Amygdala (tissue), 56 donors: ENCODE measurements around the gene SLFN14.
A peak's percentile ranks its signal among the peaks of the same experiment; 100 is the strongest.

ENCODE experiments used
- DNase-seq, 56 donors: peaks; one replicate each; lab custom pipeline; 2025; lab: John Stamatoyannopoulos, UW

Gene SLFN14

GRCh38 chr17:35560703-35561102 lies at the start of gene SLFN14:
Gene SLFN14, minus strand, starts transcription at chr17:35560819. Its CDS starts 2,757 bp downstream, at chr17:35558062.
- DNase-seq, result no peak

GRCh38 chr17:35609831-35610230 lies 49.2 kb upstream of the SLFN14 start:
- DNase-seq, result no peak

GRCh38 chr17:35607239-35607847 lies 46.7 kb upstream of the SLFN14 start:
- no peak for DNase-seq

- no peak for DNase-seq
These were observed 45.1 kb upstream of the SLFN14 start for GRCh38 chr17:35605678-35606077.

- DNase-seq, result no peak
These were observed 43.1 kb upstream of the SLFN14 start for GRCh38 chr17:35603674-35604073.

- no peak for DNase-seq
These were observed 37.0 kb upstream of the SLFN14 start for GRCh38 chr17:35597604-35598003.

GRCh38 chr17:35596530-35597233 lies 36.1 kb upstream of the SLFN14 start:
- DNase-seq, result no peak

GRCh38 chr17:35596072-35596471 lies 35.5 kb upstream of the SLFN14 start:
- peak in 1 of 56 donors; percentile 7 for DNase-seq

GRCh38 chr17:35588196-35588920 lies 27.7 kb upstream of the SLFN14 start:
- DNase-seq, result no peak

GRCh38 chr17:35587074-35587961 lies 26.7 kb upstream of the SLFN14 start, which contains the start of gene AP2B1:
Gene AP2B1, plus strand, starts transcription at chr17:35587322. Its CDS starts 6,709 bp downstream, at chr17:35594031.
- peak; percentile 9 to 93 (median 77) for DNase-seq

- no peak for DNase-seq
These were observed 26.0 kb upstream of the SLFN14 start for GRCh38 chr17:35586569-35587073.

- no peak for DNase-seq
These were observed 23.4 kb upstream of the SLFN14 start for GRCh38 chr17:35584061-35584460.

- no peak for DNase-seq
These were observed 18.4 kb upstream of the SLFN14 start for GRCh38 chr17:35578929-35579432.

GRCh38 chr17:35578197-35578928 lies 17.7 kb upstream of the SLFN14 start, which contains the start of gene PEX12:
Gene PEX12, minus strand, starts transcription at chr17:35578571. Its CDS starts 550 bp downstream, at chr17:35578021.
- peak; percentile 47 to 96 (median 90) for DNase-seq

GRCh38 chr17:35577830-35578196 lies 17.2 kb upstream of the SLFN14 start:
- DNase-seq, result peak in 3 of 56 donors; percentile 15 to 30 (median 17)

GRCh38 chr17:35575759-35576158 lies 15.1 kb upstream of the SLFN14 start:
- DNase-seq, result no peak

- DNase-seq, result no peak
These were observed 8.8 kb upstream of the SLFN14 start for GRCh38 chr17:35569405-35569804.

- DNase-seq, result no peak
These were observed 7.9 kb upstream of the SLFN14 start for GRCh38 chr17:35568561-35568960.

GRCh38 chr17:35566968-35567367 lies 6.3 kb upstream of the SLFN14 start:
- no peak for DNase-seq
